ENCODE data around the gene OR4M1. TPM values are rescaled to one million over a fixed set of nuclear protein-coding genes. Genes with fewer than 3 reads are reported as not detected.
"Not testable (repeated sequence)": the region's sequence is repeated elsewhere in the genome, so short reads cannot be mapped to it uniquely, and the experiment has no call there.

The OR4M1 gene
- total RNA-seq, 2 experiments from 2014 or later, result not detected

DNA sequence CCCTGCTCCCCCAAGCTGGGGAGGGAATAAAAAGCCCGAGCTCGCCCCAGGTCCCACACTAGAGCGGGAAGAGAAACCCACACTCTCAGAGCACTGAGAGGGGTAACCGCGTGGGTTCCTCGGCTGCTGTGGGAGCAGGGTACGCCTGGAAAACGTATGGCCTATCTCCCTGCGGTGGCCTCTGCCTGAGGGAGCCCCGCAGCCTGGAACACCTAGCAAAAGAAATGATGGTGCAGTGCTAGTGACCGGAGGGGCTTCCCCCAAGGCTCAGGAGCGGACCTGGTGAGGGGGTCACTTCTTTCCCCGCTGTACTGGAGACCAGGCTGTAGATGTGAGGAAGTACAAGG is 27.8 kb downstream of the OR4M1 start:
- no peaks in the 10 kb centered on the region for H3K4me1 Mint-ChIP-seq (ENCODE audit: low read depth)
- peaks cover 0 to 17% of the 10 kb centered on the region in 2 experiments for H3K9me3 ChIP-seq (ENCODE audit: control insufficient read depth in 1 of 2, insufficient read depth in 1 of 2, low read length in 2 of 2)
- intact Hi-C loops (cut with DNase I, micrococcal nuclease), result no loop called here
- no peaks in the 10 kb centered on the region for H3K27me3 Mint-ChIP-seq
- no peak overlapping the region for H3K27ac Mint-ChIP-seq
- no peak overlapping the region for H3K27ac ChIP-seq (ENCODE audit: low read depth in 1 of 2, low read length in 2 of 2)
- H3K4me3 ChIP-seq (ENCODE audit: low read length), result no peak overlapping the region
- H3K4me3 Mint-ChIP-seq, result no peak overlapping the region
- DNase-seq (no peak), ATAC-seq (ENCODE audit: poor library complexity) (no peak)
- no peaks in the 10 kb centered on the region for H3K27me3 ChIP-seq (ENCODE audit: control insufficient read depth in 1 of 2, insufficient read depth in 2 of 2, low read length in 2 of 2)
- H3K36me3 Mint-ChIP-seq (ENCODE audit: low read depth), result no peaks in the 10 kb centered on the region
- H3K36me3 ChIP-seq (ENCODE audit: insufficient read depth, low read length), result no peaks in the 10 kb centered on the region
- CTCF ChIA-PET, result no interaction called here
- no peaks in the 10 kb centered on the region for H3K9me3 Mint-ChIP-seq
- TF ChIP-seq, protein P1, sequence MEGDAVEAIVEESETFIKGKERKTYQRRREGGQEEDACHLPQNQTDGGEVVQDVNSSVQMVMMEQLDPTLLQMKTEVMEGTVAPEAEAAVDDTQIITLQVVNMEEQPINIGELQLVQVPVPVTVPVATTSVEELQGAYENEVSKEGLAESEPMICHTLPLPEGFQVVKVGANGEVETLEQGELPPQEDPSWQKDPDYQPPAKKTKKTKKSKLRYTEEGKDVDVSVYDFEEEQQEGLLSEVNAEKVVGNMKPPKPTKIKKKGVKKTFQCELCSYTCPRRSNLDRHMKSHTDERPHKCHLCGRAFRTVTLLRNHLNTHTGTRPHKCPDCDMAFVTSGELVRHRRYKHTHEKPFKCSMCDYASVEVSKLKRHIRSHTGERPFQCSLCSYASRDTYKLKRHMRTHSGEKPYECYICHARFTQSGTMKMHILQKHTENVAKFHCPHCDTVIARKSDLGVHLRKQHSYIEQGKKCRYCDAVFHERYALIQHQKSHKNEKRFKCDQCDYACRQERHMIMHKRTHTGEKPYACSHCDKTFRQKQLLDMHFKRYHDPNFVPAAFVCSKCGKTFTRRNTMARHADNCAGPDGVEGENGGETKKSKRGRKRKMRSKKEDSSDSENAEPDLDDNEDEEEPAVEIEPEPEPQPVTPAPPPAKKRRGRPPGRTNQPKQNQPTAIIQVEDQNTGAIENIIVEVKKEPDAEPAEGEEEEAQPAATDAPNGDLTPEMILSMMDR (IDR thresholded peaks at IDR 0.05), result no peak
- POLR2A ChIA-PET, result no interaction called here
- H3K4me1 ChIP-seq (ENCODE audit: insufficient read depth, low read length), result no peaks in the 10 kb centered on the region

DNA sequence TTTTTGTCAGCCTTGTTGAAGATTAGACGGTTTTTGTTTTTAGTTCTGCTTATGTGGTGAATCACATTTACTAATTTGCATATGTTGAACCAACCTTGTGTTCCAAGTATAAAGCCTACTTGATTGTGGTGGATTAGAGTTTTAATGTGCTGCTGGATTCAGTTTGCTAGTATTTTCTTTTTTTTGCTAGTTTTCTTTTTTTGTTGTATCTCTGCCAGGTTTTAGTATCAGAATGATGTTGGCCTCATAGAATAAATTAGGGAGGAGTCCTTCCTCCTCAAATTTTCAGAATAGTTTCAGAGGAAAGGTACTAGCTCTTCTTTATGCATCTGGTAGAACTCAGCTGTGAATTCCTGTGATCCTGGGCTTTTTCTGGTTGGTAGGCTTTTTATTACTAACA is 30.2 kb downstream of the OR4M1 start, which contains the start of gene OR4N2:
Gene OR4N2 (plus strand): TSS at position 301 of the 400 bp plus-strand sequence. CDS start 23,679 bp downstream, outside the sequence.
- H3K9me3 Mint-ChIP-seq; POLR2A ChIA-PET; H3K4me1 ChIP-seq (ENCODE audit: insufficient read depth, low read length); ATAC-seq (ENCODE audit: poor library complexity); H3K27me3 ChIP-seq (ENCODE audit: control insufficient read depth in 1 of 2, insufficient read depth in 2 of 2, low read length in 2 of 2); H3K27me3 Mint-ChIP-seq; H3K36me3 Mint-ChIP-seq (ENCODE audit: low read depth); DNase-seq; intact Hi-C loops (cut with DNase I, micrococcal nuclease); H3K27ac Mint-ChIP-seq; H3K27ac ChIP-seq (ENCODE audit: low read depth in 1 of 2, low read length in 2 of 2); H3K4me3 Mint-ChIP-seq; H3K4me3 ChIP-seq (ENCODE audit: low read length); H3K36me3 ChIP-seq (ENCODE audit: insufficient read depth, low read length); H3K4me1 Mint-ChIP-seq (ENCODE audit: low read depth); CTCF ChIA-PET: not testable (repeated sequence)
- H3K9me3 ChIP-seq (ENCODE audit: control insufficient read depth in 1 of 2, insufficient read depth in 1 of 2, low read length in 2 of 2), result peaks cover 0 to 17% of the 10 kb centered on the region in 2 experiments

DNA sequence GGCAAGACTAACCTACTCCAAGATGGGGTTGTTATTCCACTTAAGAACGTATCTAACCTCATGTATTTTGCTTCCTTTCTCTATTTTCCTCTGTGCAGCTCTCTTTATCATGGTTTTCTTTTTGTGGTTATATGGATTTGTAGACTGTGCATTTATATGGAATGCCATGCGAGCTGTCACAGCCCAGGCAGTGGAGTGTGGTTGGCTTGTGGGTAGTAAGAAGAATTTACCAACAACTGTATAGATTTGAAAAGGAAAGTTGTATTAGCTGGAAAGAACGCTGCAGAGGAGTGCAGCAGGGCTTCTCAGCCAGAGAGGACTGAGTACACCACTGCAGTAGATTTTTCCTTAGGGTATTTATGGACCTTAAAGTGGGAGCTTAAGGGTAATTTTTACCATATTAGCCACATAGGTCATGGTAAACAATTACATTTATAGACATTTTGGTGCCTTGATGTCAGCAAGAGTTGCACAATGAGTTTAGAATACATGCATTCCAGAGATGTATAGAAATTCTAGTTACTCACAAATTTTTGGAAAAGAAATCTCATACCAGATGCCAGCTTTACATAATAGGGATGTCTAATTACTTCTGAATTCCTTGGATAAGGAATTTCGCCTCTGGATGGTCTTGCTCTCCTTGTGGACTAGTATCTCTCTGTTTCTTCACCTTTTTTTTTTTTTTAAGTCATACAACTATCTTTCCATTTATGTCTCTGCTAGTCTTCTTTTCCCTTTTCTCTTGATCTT is 40.0 kb downstream of the OR4M1 start:
- H3K4me1 Mint-ChIP-seq (ENCODE audit: low read depth); intact Hi-C loops (cut with DNase I, micrococcal nuclease); H3K36me3 ChIP-seq (ENCODE audit: insufficient read depth, low read length); H3K27ac Mint-ChIP-seq; H3K27me3 Mint-ChIP-seq; H3K9me3 Mint-ChIP-seq; POLR2A ChIA-PET; ATAC-seq (ENCODE audit: poor library complexity); H3K36me3 Mint-ChIP-seq (ENCODE audit: low read depth); H3K4me3 Mint-ChIP-seq; H3K9me3 ChIP-seq (ENCODE audit: control insufficient read depth in 1 of 2, insufficient read depth in 1 of 2, low read length in 2 of 2); DNase-seq; H3K27ac ChIP-seq (ENCODE audit: low read depth in 1 of 2, low read length in 2 of 2); H3K4me1 ChIP-seq (ENCODE audit: insufficient read depth, low read length); H3K27me3 ChIP-seq (ENCODE audit: control insufficient read depth in 1 of 2, insufficient read depth in 2 of 2, low read length in 2 of 2); CTCF ChIA-PET; H3K4me3 ChIP-seq (ENCODE audit: low read length): not testable (repeated sequence)

DNA sequence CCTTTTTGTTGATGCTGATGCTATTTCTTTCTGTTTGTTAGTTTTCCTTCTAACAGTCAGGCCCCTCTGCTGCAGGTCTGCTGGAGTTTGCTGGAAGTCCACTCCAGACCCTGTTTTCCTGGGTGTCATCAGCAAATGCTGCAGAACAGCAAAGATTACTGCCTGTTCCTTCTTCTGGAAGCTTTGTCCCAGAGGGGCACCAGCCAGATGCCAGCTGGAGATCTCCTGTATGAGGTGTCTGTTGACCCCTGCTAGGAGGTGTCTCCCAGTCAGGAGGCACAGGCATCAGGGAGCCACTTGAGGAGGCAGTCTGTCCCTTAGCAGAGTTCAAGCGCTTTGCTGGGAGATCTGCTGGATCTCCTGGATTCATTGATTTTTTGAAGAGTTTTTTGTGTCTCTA is 46.6 kb downstream of the OR4M1 start:
- ATAC-seq (ENCODE audit: poor library complexity); H3K9me3 Mint-ChIP-seq; H3K36me3 ChIP-seq (ENCODE audit: insufficient read depth, low read length); H3K27ac ChIP-seq (ENCODE audit: low read depth in 1 of 2, low read length in 2 of 2); H3K27ac Mint-ChIP-seq; H3K4me3 ChIP-seq (ENCODE audit: low read length); H3K36me3 Mint-ChIP-seq (ENCODE audit: low read depth); H3K4me1 Mint-ChIP-seq (ENCODE audit: low read depth); H3K9me3 ChIP-seq (ENCODE audit: control insufficient read depth in 1 of 2, insufficient read depth in 1 of 2, low read length in 2 of 2); H3K4me3 Mint-ChIP-seq; H3K27me3 ChIP-seq (ENCODE audit: control insufficient read depth in 1 of 2, insufficient read depth in 2 of 2, low read length in 2 of 2); CTCF ChIA-PET; H3K27me3 Mint-ChIP-seq; H3K4me1 ChIP-seq (ENCODE audit: insufficient read depth, low read length); intact Hi-C loops (cut with DNase I, micrococcal nuclease); POLR2A ChIA-PET: not testable (repeated sequence)
- DNase-seq, result peak in 1 of 14 experiments; percentile 27

DNA sequence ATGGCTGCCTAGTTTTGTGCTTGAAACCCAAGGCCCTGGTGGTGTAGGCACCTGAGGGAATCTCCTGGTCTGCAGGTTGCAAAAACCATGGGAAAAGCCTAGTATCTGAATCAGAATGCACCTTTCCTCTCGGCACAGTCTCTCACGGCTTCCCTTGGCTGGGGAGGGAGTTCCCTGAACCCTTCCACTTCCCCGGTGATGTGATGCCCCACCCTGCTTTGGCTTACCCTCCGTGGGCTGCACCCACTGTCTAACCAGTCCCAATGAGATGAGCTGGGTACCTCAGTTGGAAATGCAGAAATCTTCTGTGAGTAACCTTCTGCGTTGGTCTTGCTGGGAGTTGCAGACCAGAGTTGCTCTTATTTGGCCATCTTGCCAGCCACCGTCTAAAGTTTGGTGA is 47.7 kb downstream of the OR4M1 start:
- H3K4me3 ChIP-seq (ENCODE audit: low read length); DNase-seq; H3K4me3 Mint-ChIP-seq; H3K27me3 ChIP-seq (ENCODE audit: control insufficient read depth in 1 of 2, insufficient read depth in 2 of 2, low read length in 2 of 2); H3K4me1 Mint-ChIP-seq (ENCODE audit: low read depth); intact Hi-C loops (cut with DNase I, micrococcal nuclease); H3K36me3 Mint-ChIP-seq (ENCODE audit: low read depth); H3K27ac ChIP-seq (ENCODE audit: low read depth in 1 of 2, low read length in 2 of 2); H3K36me3 ChIP-seq (ENCODE audit: insufficient read depth, low read length); CTCF ChIA-PET; H3K9me3 Mint-ChIP-seq; H3K9me3 ChIP-seq (ENCODE audit: control insufficient read depth in 1 of 2, insufficient read depth in 1 of 2, low read length in 2 of 2); POLR2A ChIA-PET; H3K4me1 ChIP-seq (ENCODE audit: insufficient read depth, low read length); H3K27ac Mint-ChIP-seq; ATAC-seq (ENCODE audit: poor library complexity); H3K27me3 Mint-ChIP-seq: not testable (repeated sequence)
